ENCODE measurements around the gene STAG1.
"Not testable (repeated sequence)": the region's sequence is repeated elsewhere in the genome, so short reads cannot be mapped to it uniquely, and the experiment has no call there.

STAG1 gene

DNA sequence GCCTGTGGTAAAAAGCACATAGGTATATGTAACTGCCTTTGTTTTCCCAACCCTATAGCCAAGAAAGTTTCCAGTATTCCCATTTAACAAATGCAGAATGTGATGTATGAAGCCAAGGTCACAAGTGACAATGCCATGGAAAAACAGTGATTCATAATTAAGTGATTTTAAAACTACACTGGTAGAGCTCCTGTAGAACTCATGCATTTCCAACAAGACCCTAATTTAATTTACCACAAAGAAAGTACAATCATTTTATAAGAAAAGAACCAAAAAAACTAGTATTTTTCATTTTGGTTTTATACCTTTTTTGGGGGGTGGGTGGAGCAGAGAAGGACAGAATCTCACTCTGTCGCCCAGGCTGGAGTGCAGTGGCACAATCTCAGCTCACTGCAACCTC is 82.0 kb downstream of the STAG1 start:
- Histone ChIP-seq H2AFZ (ENCODE audit: low read depth, low read length, severe bottlenecking) (no peak overlapping the region), H3K27me3 (ENCODE audit: low read length) (no peaks in the 10 kb centered on the region), H3K27ac (ENCODE audit: low read depth, low read length) (no peak overlapping the region), H3K36me3 (ENCODE audit: low read length) (no peaks in the 10 kb centered on the region), H3K4me3 (ENCODE audit: insufficient read depth, low read length, poor library complexity, severe bottlenecking) (no peak overlapping the region), H3K4me2 (ENCODE audit: low read depth, low read length, poor library complexity, severe bottlenecking) (no peak overlapping the region), H3F3A (ENCODE audit: insufficient read depth) (0 out of 2 replicates have a peak, but pooled peaks cover 3% of the 10 kb centered on the region), H3K79me2 (ENCODE audit: insufficient read depth, low read length) (peaks cover 90% of the 10 kb centered on the region), H4K20me1 (ENCODE audit: low read depth, low read length) (no peaks in the 10 kb centered on the region), H3K9me3 (ENCODE audit: insufficient read depth, low read length) (no peaks in the 10 kb centered on the region), H3K9me2 (replicated peaks; ENCODE audit: insufficient read depth, low read length) (no peaks in the 10 kb centered on the region), H3K9ac (ENCODE audit: low read length) (no peak overlapping the region)
- TF ChIP-seq EZH2phosphoT487 (conservative IDR thresholded peaks at IDR 0.05; ENCODE audit: low read length) = no peak
- TF ChIP-seq, protein P1, sequence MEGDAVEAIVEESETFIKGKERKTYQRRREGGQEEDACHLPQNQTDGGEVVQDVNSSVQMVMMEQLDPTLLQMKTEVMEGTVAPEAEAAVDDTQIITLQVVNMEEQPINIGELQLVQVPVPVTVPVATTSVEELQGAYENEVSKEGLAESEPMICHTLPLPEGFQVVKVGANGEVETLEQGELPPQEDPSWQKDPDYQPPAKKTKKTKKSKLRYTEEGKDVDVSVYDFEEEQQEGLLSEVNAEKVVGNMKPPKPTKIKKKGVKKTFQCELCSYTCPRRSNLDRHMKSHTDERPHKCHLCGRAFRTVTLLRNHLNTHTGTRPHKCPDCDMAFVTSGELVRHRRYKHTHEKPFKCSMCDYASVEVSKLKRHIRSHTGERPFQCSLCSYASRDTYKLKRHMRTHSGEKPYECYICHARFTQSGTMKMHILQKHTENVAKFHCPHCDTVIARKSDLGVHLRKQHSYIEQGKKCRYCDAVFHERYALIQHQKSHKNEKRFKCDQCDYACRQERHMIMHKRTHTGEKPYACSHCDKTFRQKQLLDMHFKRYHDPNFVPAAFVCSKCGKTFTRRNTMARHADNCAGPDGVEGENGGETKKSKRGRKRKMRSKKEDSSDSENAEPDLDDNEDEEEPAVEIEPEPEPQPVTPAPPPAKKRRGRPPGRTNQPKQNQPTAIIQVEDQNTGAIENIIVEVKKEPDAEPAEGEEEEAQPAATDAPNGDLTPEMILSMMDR (IDR thresholded peaks at IDR 0.05; ENCODE audit: insufficient read depth, low read length, poor library complexity, severe bottlenecking) = no peak

DNA sequence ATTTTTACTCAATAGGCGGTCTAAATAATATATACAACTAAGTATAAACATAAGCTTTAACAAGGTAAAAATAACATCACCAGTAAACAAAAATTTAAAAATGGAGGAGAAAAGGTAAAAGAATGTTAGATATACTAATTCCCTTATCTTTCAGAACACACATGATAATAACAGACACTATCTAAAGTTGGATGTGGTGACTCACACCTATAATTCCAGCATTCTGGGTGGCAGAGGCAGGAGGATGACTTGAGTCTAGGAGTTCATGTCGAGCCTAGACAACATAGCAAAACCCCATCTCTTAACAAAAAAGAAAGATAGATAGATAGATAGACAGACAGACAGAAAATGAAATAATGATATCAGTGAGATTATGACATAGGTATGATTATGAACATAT is 85.1 kb downstream of the STAG1 start:
- H3K79me2 ChIP-seq (ENCODE audit: insufficient read depth, low read length) = peaks cover 92% of the 10 kb centered on the region
- no peak overlapping the region for H3K27ac ChIP-seq (ENCODE audit: low read depth, low read length)
- H3K9me2 ChIP-seq (replicated peaks; ENCODE audit: insufficient read depth, low read length) = no peaks in the 10 kb centered on the region
- H3K9me3 ChIP-seq (ENCODE audit: insufficient read depth, low read length) = no peaks in the 10 kb centered on the region
- no peak overlapping the region for H3K9ac ChIP-seq (ENCODE audit: low read length)
- H3K4me2 ChIP-seq (ENCODE audit: low read depth, low read length, poor library complexity, severe bottlenecking) = no peak overlapping the region
- no peaks in the 10 kb centered on the region for H4K20me1 ChIP-seq (ENCODE audit: low read depth, low read length)
- no peak overlapping the region for H2AFZ ChIP-seq (ENCODE audit: low read depth, low read length, severe bottlenecking)
- no peaks in the 10 kb centered on the region for H3F3A ChIP-seq (ENCODE audit: insufficient read depth)
- TF ChIP-seq, protein P1 (IDR thresholded peaks at IDR 0.05; ENCODE audit: insufficient read depth, low read length, poor library complexity, severe bottlenecking) = no peak
- no peak for TF ChIP-seq EZH2phosphoT487 (conservative IDR thresholded peaks at IDR 0.05; ENCODE audit: low read length)
- no peaks in the 10 kb centered on the region for H3K27me3 ChIP-seq (ENCODE audit: low read length)
- H3K36me3 ChIP-seq (ENCODE audit: low read length) = no peaks in the 10 kb centered on the region
- no peak overlapping the region for H3K4me3 ChIP-seq (ENCODE audit: insufficient read depth, low read length, poor library complexity, severe bottlenecking)

DNA sequence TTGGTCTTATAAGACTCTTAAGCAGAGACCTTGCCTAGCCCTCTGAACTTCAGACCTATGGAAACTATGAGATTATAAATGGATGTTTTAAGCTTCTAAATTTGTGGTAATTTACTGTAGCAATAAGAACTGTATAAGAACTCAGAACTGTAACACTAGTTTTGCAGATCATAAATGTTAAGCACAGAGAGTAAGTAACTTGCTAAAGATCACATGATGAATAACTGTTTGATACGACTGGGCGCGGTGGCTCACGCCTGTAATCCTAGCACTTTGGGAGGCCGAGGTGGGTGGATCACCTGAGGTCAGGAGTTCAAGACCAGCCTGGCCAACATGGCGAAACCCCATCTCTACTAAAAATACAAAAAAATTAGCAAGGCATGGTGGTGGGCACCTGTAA is 85.9 kb downstream of the STAG1 start:
- H3K27ac ChIP-seq (ENCODE audit: low read depth, low read length); H3K27me3 ChIP-seq (ENCODE audit: low read length); H3K36me3 ChIP-seq (ENCODE audit: low read length); H3K4me2 ChIP-seq (ENCODE audit: low read depth, low read length, poor library complexity, severe bottlenecking); H4K20me1 ChIP-seq (ENCODE audit: low read depth, low read length); H3F3A ChIP-seq (ENCODE audit: insufficient read depth); H3K9ac ChIP-seq (ENCODE audit: low read length); H3K4me3 ChIP-seq (ENCODE audit: insufficient read depth, low read length, poor library complexity, severe bottlenecking); H3K9me2 ChIP-seq (replicated peaks; ENCODE audit: insufficient read depth, low read length); H2AFZ ChIP-seq (ENCODE audit: low read depth, low read length, severe bottlenecking); H3K9me3 ChIP-seq (ENCODE audit: insufficient read depth, low read length): not testable (repeated sequence)
- peaks cover 92% of the 10 kb centered on the region for H3K79me2 ChIP-seq (ENCODE audit: insufficient read depth, low read length)

DNA sequence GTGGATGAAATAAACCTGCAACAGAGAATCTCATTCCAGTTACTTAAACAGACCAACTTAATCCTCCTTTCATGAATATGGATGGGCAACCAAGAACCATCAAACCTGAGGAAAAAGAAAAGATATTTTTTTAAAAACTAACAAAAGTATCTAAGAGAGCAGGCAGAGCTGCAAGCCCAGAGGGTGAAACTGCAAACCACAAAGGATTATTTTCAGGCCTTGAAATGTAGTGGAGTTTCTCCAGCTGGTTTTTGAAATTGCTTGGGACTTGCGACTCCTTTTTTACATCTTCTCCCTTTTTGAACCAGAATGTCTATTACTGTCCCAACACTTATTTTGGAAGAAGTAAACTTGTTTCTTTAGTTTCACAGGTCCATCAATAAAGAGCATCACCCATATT is 87.4 kb downstream of the STAG1 start:
- TF ChIP-seq EZH2phosphoT487 (conservative IDR thresholded peaks at IDR 0.05; ENCODE audit: low read length) = no peak
- TF ChIP-seq, protein P1 (IDR thresholded peaks at IDR 0.05; ENCODE audit: insufficient read depth, low read length, poor library complexity, severe bottlenecking) = no peak
- Histone ChIP-seq H3K27ac (ENCODE audit: low read depth, low read length) (no peak overlapping the region), H3K9me3 (ENCODE audit: insufficient read depth, low read length) (no peaks in the 10 kb centered on the region), H3K27me3 (ENCODE audit: low read length) (no peaks in the 10 kb centered on the region), H3K9me2 (replicated peaks; ENCODE audit: insufficient read depth, low read length) (no peaks in the 10 kb centered on the region), H3K36me3 (ENCODE audit: low read length) (no peaks in the 10 kb centered on the region), H3K9ac (ENCODE audit: low read length) (no peak overlapping the region), H3K4me2 (ENCODE audit: low read depth, low read length, poor library complexity, severe bottlenecking) (no peak overlapping the region), H3F3A (ENCODE audit: insufficient read depth) (peaks cover 14% of the 10 kb centered on the region; the same call in 1 of the 2 replicates), H3K4me3 (ENCODE audit: insufficient read depth, low read length, poor library complexity, severe bottlenecking) (no peak overlapping the region), H4K20me1 (ENCODE audit: low read depth, low read length) (no peaks in the 10 kb centered on the region; the same call in 1 of the 2 replicates), H2AFZ (ENCODE audit: low read depth, low read length, severe bottlenecking) (no peak overlapping the region), H3K79me2 (ENCODE audit: insufficient read depth, low read length) (peaks cover 92% of the 10 kb centered on the region)

Data from SU-DHL-6 (cell line).